Myocyte (in vitro differentiated cells): ENCODE results near the gene TMEM200C. TPM values are rescaled to one million over a fixed set of nuclear protein-coding genes. Genes with fewer than 3 reads are reported as not detected.
"Not testable (repeated sequence)": the region's sequence is repeated elsewhere in the genome, so short reads cannot be mapped to it uniquely, and the experiment has no call there.

Source experiments
- DNase-seq: peaks from one replicate; pipeline ENCODE4 v3.0.0-alpha.2; 2012; ENCODE audit warnings: low read depth
- total RNA-seq: library from RNA; depleted of rRNA; stranded (reverse); fragments of >200 nt; gene quantifications from 2 replicates; pipeline ENCODE4 v1.2.3, GENCODE V29; 2014

TMEM200C gene
- total RNA-seq, 1 donor from 2014 or later, result not detected

DNA sequence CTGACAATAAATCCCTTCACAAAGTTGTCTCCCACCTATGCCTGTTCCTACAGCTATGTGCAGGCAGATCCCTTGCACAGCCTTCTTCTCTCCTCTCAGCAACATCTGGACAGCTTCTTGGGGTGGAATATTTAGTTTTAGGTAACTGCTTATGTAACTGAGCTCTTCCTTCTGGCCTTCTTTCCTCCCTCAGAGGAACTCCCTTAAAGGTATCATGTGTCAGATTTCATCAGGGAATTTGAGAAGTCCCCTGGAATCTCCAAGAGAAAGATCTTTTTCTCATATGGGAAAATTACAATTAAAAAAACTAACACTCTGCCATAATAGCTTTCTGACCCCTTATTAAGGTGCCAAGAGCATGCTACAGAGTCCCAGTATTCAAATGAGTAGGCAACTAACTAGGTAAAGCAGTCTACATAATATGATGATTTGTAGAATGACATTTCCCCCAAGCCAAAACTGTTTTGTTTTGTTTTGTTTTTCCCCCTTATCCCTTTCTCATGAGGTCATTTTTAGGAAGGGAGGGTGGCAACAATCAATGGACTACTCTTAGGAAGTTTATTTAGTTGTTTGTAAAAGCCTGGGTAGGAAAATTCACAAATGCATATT is 2.4 kb downstream of the TMEM200C start:
- no peak for DNase-seq

DNA sequence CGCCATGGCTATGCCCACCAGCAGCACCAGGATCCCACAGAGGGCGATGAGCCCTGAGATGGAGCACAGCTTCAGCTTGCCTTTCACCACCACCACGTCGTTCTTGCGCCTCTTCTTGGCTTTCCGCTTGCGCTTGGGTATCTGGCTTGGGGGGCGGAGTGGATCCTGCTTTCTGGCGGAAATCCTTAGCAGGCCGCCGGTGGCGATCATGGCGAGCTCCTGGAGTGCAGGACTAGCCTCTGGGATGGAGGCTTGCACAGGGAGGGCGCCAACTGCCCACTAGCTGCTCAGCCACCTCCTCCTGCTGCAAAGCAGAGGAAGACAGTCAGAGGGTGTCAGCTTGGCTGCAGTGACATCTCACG is 3.5 kb downstream of the TMEM200C start:
- no peak for DNase-seq

DNA sequence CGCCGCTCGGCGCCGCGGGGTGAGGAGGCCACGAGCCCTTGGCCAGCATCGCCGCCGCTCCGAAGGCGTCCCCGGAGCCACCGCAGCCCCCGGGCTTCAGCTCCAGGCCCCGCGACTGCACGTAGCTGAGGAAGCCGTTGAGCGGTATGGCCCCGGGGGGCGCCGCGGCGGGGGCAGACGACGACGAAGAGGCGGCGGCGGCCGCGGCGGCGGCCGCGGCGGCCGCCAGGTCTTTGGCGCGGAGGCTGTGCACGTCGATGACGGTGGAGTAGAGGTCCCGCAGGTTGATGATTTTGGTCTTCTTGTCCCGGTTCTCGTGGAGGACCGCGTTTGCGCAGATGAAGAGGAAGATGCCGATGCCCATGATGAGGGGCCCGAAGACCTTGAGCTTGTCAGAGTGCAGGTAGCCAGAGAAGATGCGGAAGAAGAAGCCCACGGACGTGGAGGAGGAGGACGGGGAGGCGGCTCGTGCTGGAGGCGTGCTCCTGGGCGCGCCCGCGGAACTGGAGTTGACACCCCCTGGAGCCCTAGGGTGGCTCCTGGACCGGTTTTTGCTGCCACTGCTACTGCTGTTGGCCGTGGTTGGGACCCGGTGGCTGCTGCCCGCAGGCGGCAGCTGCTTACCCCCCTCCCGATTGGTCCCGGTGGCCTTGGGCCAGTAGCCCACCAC is 4.0 kb downstream of the TMEM200C start:
- no peak for DNase-seq

- DNase-seq, result no peak
These were observed 4.8 kb downstream of the TMEM200C start for GRCh38 chr18:5890331-5891183.

GRCh38 chr18:5885361-5885760 is 10.0 kb downstream of the TMEM200C start:
- no peak for DNase-seq

DNA sequence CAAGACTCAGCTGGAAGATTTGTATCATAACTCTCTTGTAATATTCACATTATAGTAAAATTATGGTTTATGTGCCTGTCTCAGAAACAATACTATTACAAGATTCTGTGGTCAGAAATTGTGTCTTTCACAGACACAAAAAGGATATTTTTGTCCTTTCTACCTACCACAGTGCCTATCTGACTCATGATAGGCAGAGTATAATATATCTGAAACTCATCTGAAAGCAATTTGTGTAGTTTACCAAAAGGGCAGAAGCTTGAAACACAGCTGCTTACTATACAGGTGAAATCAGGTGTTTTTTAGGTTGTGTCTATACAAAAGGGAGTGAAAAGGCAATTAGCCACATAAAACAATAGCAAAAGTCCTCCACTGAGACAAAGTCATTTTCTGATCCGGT is 10.9 kb downstream of the TMEM200C start:
- DNase-seq, result no peak

DNA sequence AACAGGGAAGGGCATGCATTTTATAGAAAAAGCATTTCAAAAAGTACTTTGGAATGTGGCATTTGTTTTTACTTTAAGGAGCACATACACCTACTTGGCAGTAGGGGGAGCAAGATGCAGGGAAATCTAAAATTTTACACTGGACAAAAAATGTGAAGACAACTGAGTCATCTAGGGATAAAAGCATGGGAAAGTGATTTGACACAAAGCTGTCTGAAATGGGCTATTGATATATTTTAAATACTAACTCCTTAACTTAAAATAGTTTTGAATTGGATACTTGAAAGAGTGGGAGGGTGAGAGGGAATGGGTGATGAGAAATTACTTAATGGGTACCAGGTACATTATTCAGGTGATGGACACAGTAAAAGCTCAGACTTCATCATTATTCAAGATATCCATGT is 15.8 kb downstream of the TMEM200C start:
- DNase-seq, result peak; percentile 10

DNA sequence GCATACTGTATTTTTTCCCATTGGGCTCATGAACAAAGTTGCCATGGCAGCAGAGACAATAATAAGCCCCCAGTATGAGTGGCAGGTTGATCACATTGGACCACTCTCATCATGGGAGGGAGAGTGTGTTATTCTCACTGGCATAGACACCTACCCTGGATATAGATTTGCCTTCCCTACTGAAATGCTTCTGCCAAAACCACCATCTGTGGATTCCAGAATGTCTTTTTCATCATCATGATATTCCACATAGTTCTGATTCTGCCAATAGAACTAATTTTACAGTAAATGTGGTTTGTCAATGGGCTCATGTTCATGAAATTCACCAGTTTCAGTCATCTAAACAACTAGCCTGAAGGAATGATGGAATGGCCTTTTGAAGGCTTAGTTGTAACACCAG is 18.4 kb downstream of the TMEM200C start:
- no peak for DNase-seq

- no peak for DNase-seq
These were observed 21.0 kb downstream of the TMEM200C start for GRCh38 chr18:5874336-5874735.

- DNase-seq, result no peak
These were observed 22.4 kb downstream of the TMEM200C start for GRCh38 chr18:5872886-5873285.

- no peak for DNase-seq
These were observed 23.9 kb downstream of the TMEM200C start for GRCh38 chr18:5871426-5871825.

- peak; percentile 41 for DNase-seq
These were observed 27.0 kb downstream of the TMEM200C start for GRCh38 chr18:5868218-5868854.

- DNase-seq, result no peak
These were observed 29.8 kb downstream of the TMEM200C start for GRCh38 chr18:5865521-5865920.

DNA sequence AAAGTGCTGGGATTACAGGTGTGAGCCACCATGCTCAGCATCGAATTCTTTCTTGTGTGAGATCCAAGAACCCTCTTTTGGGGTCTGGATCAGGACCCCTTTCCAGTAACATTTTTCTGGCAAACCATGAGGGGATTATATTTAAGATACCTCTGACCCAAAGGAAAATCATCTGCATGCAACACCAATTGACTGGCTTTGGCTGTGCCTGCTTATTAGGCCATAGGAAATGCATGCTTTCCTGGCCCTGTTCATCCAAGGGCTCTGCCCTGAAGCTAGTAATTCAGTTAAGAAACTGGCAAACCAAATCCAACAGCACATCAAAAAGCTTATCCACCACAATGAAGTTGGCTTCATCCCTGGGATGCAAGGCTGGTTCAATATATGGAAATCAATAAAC is 33.2 kb downstream of the TMEM200C start:
- not testable (repeated sequence) for DNase-seq

GRCh38 chr18:5857180-5857579 is 38.1 kb downstream of the TMEM200C start:
- DNase-seq, result no peak

DNA sequence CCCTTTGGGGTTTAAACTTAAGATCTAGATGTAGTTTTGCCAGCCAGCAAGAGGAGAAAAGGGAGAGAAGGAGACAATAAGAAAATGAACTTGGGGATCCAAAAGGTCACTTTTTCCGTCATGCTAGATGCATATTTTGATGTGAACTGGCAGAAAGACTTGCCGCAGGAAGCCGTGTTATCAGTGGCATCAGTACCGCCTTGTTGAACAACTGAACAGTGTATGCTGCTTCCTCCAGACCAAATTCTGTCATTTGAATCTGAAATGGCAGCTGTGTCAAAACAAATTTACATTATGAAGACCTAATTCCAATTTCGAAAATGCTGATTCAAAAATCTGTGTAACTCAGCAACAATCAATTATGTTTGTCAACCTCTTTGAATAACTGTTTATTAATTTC is 42.1 kb downstream of the TMEM200C start:
- DNase-seq, result no peak

- no peak for DNase-seq
These were observed 43.3 kb downstream of the TMEM200C start for GRCh38 chr18:5851998-5852397.

GRCh38 chr18:5842653-5843052 is 52.7 kb downstream of the TMEM200C start:
- DNase-seq, result no peak

DNA sequence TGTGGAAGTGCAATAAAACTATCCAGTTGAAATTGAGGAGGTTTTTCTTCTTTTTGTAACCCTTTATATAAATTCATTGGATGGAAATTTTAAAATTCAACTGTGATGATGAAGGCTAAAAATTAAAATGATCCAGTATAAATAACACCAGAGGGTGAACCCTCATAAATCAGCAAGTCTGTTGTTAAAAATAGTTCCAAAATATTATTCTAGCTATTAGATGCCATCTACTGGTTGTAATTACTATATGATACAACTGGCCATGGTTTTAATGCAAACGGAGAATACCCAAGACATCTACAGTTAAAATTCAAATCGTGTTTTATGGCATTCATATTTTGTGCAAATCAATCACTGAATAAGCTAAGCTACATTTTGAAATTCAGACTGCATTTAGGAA is 53.8 kb downstream of the TMEM200C start:
- no peak for DNase-seq

- no peak for DNase-seq
These were observed 54.8 kb downstream of the TMEM200C start for GRCh38 chr18:5840547-5840946.

- no peak for DNase-seq
These were observed 55.3 kb downstream of the TMEM200C start for GRCh38 chr18:5840025-5840424.

GRCh38 chr18:5839102-5839501 is 56.2 kb downstream of the TMEM200C start:
- no peak for DNase-seq
